Measurements from ENCODE around the gene SAT1. TPM values are rescaled to one million over a fixed set of nuclear protein-coding genes. Genes with fewer than 3 reads are reported as not detected.
"Not testable (repeated sequence)": the region's sequence is repeated elsewhere in the genome, so short reads cannot be mapped to it uniquely, and the experiment has no call there.

SAT1 gene
- total RNA-seq, 2 donors from 2014 or later, result 362 to 368 TPM

- ATAC-seq (no peak), DNase-seq (no peak)
- no peak overlapping the region for H3K4me3 Mint-ChIP-seq
- H3K36me3 Mint-ChIP-seq (ENCODE audit: low read depth), result no peaks in the 10 kb centered on the region
- H3K9me3 ChIP-seq (ENCODE audit: control insufficient read depth, low read length, poor library complexity, severe bottlenecking), result no peaks in the 10 kb centered on the region
- no peaks in the 10 kb centered on the region for H3K27me3 Mint-ChIP-seq
- H3K27ac Mint-ChIP-seq, result no peak overlapping the region
- H3K4me1 Mint-ChIP-seq, result peaks cover 2% of the 10 kb centered on the region
Measured at GRCh38 chrX:23764188-23764984, 18.6 kb upstream of the SAT1 start.

GRCh38 chrX:23765449-23765848 lies 17.5 kb upstream of the SAT1 start:
- H3K27ac Mint-ChIP-seq, result no peak overlapping the region
- peaks cover 2% of the 10 kb centered on the region for H3K4me1 Mint-ChIP-seq
- DNase-seq, result no peak
- no peak for ATAC-seq
- no peaks in the 10 kb centered on the region for H3K36me3 Mint-ChIP-seq (ENCODE audit: low read depth)
- H3K4me3 Mint-ChIP-seq, result peak overlapping the region; percentile 15
- H3K9me3 ChIP-seq (ENCODE audit: control insufficient read depth, low read length, poor library complexity, severe bottlenecking), result no peaks in the 10 kb centered on the region
- no peaks in the 10 kb centered on the region for H3K27me3 Mint-ChIP-seq

GRCh38 chrX:23765868-23766267 lies 17.1 kb upstream of the SAT1 start:
- Mint-ChIP-seq H3K27me3 (no peaks in the 10 kb centered on the region), H3K4me1 (peaks cover 2% of the 10 kb centered on the region), H3K4me3 (no peak overlapping the region), H3K36me3 (ENCODE audit: low read depth) (no peaks in the 10 kb centered on the region), H3K27ac (no peak overlapping the region)
- no peaks in the 10 kb centered on the region for H3K9me3 ChIP-seq (ENCODE audit: control insufficient read depth, low read length, poor library complexity, severe bottlenecking)
- DNase-seq, result no peak
- no peak for ATAC-seq

- DNase-seq (no peak), ATAC-seq (peak; percentile 92)
- Mint-ChIP-seq H3K36me3 (ENCODE audit: low read depth) (no peaks in the 10 kb centered on the region), H3K27ac (peak overlapping the region; percentile 14), H3K4me1 (peaks cover 2% of the 10 kb centered on the region), H3K4me3 (peak overlapping the region; percentile 87), H3K27me3 (no peaks in the 10 kb centered on the region)
- H3K9me3 ChIP-seq (ENCODE audit: control insufficient read depth, low read length, poor library complexity, severe bottlenecking), result no peaks in the 10 kb centered on the region
Measured at GRCh38 chrX:23766650-23767551, 16.1 kb upstream of the SAT1 start.

GRCh38 chrX:23770142-23770541 lies 12.8 kb upstream of the SAT1 start:
- Mint-ChIP-seq H3K4me1 (peaks cover 5% of the 10 kb centered on the region), H3K4me3 (no peak overlapping the region), H3K27ac (no peak overlapping the region), H3K27me3 (no peaks in the 10 kb centered on the region), H3K36me3 (ENCODE audit: low read depth) (no peaks in the 10 kb centered on the region)
- DNase-seq (no peak), ATAC-seq (no peak)
- no peaks in the 10 kb centered on the region for H3K9me3 ChIP-seq (ENCODE audit: control insufficient read depth, low read length, poor library complexity, severe bottlenecking)

- H3K4me3 Mint-ChIP-seq; DNase-seq; H3K4me1 Mint-ChIP-seq; H3K27me3 Mint-ChIP-seq; H3K36me3 Mint-ChIP-seq (ENCODE audit: low read depth); ATAC-seq; H3K9me3 ChIP-seq (ENCODE audit: control insufficient read depth, low read length, poor library complexity, severe bottlenecking); H3K27ac Mint-ChIP-seq: not testable (repeated sequence)
Measured at GRCh38 chrX:23771086-23771485, 11.9 kb upstream of the SAT1 start.

GRCh38 chrX:23773601-23774175 lies 9.3 kb upstream of the SAT1 start:
- H3K9me3 ChIP-seq (ENCODE audit: control insufficient read depth, low read length, poor library complexity, severe bottlenecking), result no peaks in the 10 kb centered on the region
- Mint-ChIP-seq H3K4me3 (peak overlapping the region; percentile 39), H3K36me3 (ENCODE audit: low read depth) (no peaks in the 10 kb centered on the region), H3K27me3 (no peaks in the 10 kb centered on the region), H3K4me1 (peaks cover 3% of the 10 kb centered on the region), H3K27ac (peak overlapping the region; percentile 95)
- peak in 2 of 3 donors; percentile 11 to 23 for DNase-seq
- ATAC-seq, result peak; percentile 100

- Mint-ChIP-seq H3K4me3 (no peak overlapping the region), H3K27ac (no peak overlapping the region), H3K27me3 (no peaks in the 10 kb centered on the region), H3K4me1 (peaks cover 9% of the 10 kb centered on the region), H3K36me3 (ENCODE audit: low read depth) (no peaks in the 10 kb centered on the region)
- H3K9me3 ChIP-seq (ENCODE audit: control insufficient read depth, low read length, poor library complexity, severe bottlenecking), result no peaks in the 10 kb centered on the region
- DNase-seq, result no peak
- ATAC-seq, result no peak
Measured at GRCh38 chrX:23776363-23776762, 6.6 kb upstream of the SAT1 start.

- H3K9me3 ChIP-seq (ENCODE audit: control insufficient read depth, low read length, poor library complexity, severe bottlenecking), result no peaks in the 10 kb centered on the region
- Mint-ChIP-seq H3K27me3 (no peaks in the 10 kb centered on the region), H3K4me3 (no peak overlapping the region), H3K27ac (no peak overlapping the region), H3K4me1 (peaks cover 17% of the 10 kb centered on the region), H3K36me3 (ENCODE audit: low read depth) (no peaks in the 10 kb centered on the region)
- DNase-seq (no peak), ATAC-seq (no peak)
Measured at GRCh38 chrX:23779025-23779424, 3.9 kb upstream of the SAT1 start.

GRCh38 chrX:23782455-23782854 lies 518 bp upstream of the SAT1 start:
- no peaks in the 10 kb centered on the region for H3K36me3 Mint-ChIP-seq (ENCODE audit: low read depth)
- ATAC-seq (no peak), DNase-seq (no peak)
- H3K4me1 Mint-ChIP-seq, result peaks cover 23% of the 10 kb centered on the region
- H3K4me3 Mint-ChIP-seq, result peak overlapping the region; percentile 93
- no peaks in the 10 kb centered on the region for H3K9me3 ChIP-seq (ENCODE audit: control insufficient read depth, low read length, poor library complexity, severe bottlenecking)
- H3K27ac Mint-ChIP-seq, result peak overlapping the region; percentile 94
- no peaks in the 10 kb centered on the region for H3K27me3 Mint-ChIP-seq

- ATAC-seq, result no peak
- Mint-ChIP-seq H3K27me3 (no peaks in the 10 kb centered on the region), H3K27ac (peak overlapping the region; percentile 94), H3K4me3 (peak overlapping the region; percentile 93), H3K4me1 (peaks cover 23% of the 10 kb centered on the region), H3K36me3 (ENCODE audit: low read depth) (no peaks in the 10 kb centered on the region)
- DNase-seq, result no peak
- H3K9me3 ChIP-seq (ENCODE audit: control insufficient read depth, low read length, poor library complexity, severe bottlenecking), result no peaks in the 10 kb centered on the region
Measured at GRCh38 chrX:23783589-23784469, 856 bp downstream of the SAT1 start.

- H3K27me3 Mint-ChIP-seq, result no peaks in the 10 kb centered on the region
- H3K4me1 Mint-ChIP-seq, result peaks cover 20% of the 10 kb centered on the region
- H3K9me3 ChIP-seq (ENCODE audit: control insufficient read depth, low read length, poor library complexity, severe bottlenecking), result no peaks in the 10 kb centered on the region
- no peak for DNase-seq
- ATAC-seq, result no peak
- peak overlapping the region; percentile 94 for H3K27ac Mint-ChIP-seq
- peak overlapping the region; percentile 93 for H3K4me3 Mint-ChIP-seq
- no peaks in the 10 kb centered on the region for H3K36me3 Mint-ChIP-seq (ENCODE audit: low read depth)
Measured at GRCh38 chrX:23784470-23785331, 1.7 kb downstream of the SAT1 start.
